Adrenal gland (tissue), 5 donors: ENCODE data around the gene ADAMTS9.

ENCODE experiments used
- CTCF ChIP-seq, 6 experiments: fragments of 450-650 bp in 4 of 6; fragments of 200-600 bp in 2 of 6; sonication (generic) in 1 of 6; IDR thresholded peaks; 1 replicate in 5 of 6; 2 replicates in 1 of 6; pipeline versions ENCODE4 v1.5.1 to v1.8.0; 2016 to 2021; ENCODE audit warnings: antibody characterized with exemption in 6 of 6, mild to moderate bottlenecking in 2 of 6, moderate library complexity in 1 of 6
- POLR2A ChIP-seq, 2 donors: fragments of 450-650 bp; IDR thresholded peaks; one replicate each; pipeline ENCODE4 v1.6.1; 2017; ENCODE audit warnings: antibody characterized with exemption in 2 of 2, mild to moderate bottlenecking in 2 of 2, moderate library complexity in 1 of 2
- donor health status: DM: no; HTN: no; CAD: no.

- TF ChIP-seq CTCF (IDR thresholded peaks at IDR 0.05) = no peak
- TF ChIP-seq POLR2A (IDR thresholded peaks at IDR 0.05) = no peak
These were observed 41.2 kb upstream of the ADAMTS9 start for GRCh38 chr3:64728994-64729393.
